NCI-H1105 (cell line): ENCODE data around the gene ALDH1A1.

Experiments
- DNase-seq: peaks from one replicate; lab custom pipeline; 2025; lab: John Stamatoyannopoulos, UW

Gene ALDH1A1

DNA sequence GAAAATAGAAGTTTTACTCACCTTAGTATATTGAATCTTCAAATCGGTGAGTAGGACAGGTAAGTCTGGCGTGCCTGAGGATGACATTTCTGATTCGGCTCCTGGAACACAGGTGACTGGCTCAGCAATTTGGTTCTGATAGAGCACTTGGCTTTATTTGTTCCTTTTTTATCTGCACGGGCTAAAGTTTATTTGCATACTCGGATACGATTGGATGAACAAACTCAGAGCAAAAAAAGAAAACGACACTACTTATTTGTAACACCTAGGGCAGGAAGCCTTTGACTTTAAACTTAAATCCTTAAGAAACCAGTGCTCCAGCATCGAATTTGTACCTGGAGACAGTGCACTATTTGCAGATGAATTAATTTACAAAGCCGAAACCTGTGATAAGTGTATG, at the start of gene ALDH1A1:
Gene ALDH1A1 (minus strand): TSS at position 140 of the 400 bp plus-strand sequence. CDS start 53 bp downstream, at position 87.
- peak; percentile 15 for DNase-seq

DNA sequence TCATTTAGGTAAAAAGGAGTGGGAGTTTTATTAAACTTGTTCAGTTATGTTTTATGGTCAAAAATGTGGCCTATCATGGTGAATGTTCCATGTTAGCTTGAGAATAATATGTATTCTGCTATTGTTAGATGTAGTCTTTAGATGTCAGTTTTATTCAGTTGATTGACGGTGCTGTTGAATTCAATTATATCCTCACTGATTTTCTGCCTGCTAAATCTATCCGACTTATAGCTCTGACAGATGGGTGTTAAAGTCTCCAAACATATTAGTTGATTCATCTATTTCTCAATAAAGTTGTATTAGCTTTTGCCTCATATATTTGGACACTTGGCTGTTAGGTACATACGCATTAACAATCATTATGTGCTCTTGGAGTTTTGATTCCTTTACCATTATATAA, 49.0 kb upstream of the ALDH1A1 start:
- no peak for DNase-seq

- no peak for DNase-seq
Measured at GRCh38 chr9:72998363-72998762, 45.5 kb upstream of the ALDH1A1 start.

GRCh38 chr9:72997387-72997995, 44.6 kb upstream of the ALDH1A1 start:
- DNase-seq: no peak

DNA sequence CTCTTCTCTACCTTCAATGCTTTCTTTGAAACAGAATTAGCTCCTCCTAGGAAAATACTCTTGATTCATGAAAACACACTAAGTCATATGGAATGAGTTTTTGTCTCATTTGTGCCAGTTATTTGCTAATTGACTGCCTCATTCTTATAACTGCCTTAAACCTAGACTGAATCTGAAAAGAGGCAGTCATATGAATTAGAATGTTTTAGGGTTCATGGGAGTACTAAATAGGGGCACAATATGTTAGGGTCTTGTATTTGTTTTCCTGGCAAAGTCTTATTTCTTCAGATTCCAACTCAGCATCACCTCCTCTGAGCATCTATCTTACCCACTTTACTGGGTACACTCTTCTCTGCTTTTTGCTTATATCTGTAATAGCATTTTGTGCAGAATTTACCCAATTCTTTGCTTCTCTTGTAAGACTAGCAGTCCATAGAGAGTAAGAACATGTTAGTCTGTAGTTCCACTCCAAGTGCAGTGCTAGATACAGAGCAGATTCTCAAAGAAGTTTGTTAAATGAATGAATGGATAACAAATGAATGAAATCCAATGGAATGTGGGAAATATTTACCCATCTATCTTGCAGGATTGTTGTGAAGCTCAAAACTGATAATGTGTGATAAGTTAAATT, 43.9 kb upstream of the ALDH1A1 start:
- no peak for DNase-seq

GRCh38 chr9:72996114-72996513, 43.3 kb upstream of the ALDH1A1 start:
- no peak for DNase-seq

- no peak for DNase-seq
Measured at GRCh38 chr9:72995131-72996024, 42.5 kb upstream of the ALDH1A1 start.

GRCh38 chr9:72991772-72992171, 38.9 kb upstream of the ALDH1A1 start:
- DNase-seq: no peak

DNA sequence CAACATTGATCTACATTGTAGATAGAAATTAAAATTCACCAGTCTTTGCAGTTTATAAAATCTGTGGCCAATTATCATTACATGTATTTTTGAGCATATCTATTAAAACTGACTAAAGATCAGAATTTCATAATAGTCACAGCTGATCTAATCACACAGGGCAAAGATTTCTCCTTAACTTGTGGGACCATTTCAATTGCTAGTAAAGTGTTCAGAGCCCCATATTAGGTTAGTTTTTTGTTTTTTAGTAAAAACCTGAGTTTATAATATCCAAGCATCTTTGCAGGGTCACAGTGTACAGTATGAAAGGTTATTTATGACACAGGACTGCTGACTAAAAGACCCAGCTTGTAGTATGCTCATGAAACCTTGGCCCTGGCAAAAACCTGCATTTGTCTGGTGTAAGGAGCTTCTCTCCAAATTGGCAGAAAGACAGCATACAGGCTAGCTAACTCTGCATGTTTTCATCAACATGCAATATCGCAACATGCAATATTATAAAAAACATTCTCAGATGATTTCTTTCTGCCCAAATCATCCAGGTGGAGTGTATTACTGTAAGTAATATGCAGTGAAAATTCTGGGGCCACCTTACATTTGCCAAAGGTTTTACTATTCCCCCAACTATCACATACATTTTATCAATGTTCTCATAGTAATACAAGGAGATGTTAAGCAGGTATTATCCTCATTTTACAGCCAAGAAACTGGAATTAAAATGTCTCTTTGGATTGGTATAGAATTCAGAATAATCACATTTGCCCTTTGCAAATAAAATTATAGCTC, 37.7 kb upstream of the ALDH1A1 start:
- DNase-seq: no peak

DNA sequence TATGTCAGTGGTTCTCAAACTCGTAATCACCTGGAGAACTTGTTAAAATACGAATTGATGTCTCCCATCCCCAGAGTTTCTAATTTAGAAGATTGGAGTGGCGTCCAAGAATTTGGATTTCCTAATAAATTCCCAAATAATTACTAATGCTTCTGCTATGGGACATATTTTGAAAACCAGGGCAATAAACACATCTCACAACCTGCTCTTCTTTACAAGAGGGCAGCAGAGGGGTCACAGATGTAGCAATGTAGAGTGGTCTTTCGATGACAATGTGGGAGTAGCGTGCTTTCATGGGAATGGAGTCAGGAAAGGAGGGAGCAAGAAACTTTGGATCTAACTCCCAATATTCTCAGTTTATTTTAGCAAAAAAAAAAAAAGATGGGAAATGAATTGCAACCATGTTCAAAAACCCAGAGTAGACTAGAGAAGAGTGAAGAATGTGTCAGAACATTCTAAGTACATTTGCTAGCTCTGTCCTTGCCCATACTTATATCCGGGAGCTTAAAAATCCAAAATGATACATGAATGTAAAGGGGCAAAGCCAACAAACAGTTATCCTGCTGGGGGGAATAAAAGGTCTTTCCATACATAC, 33.8 kb upstream of the ALDH1A1 start:
- DNase-seq: no peak

DNA sequence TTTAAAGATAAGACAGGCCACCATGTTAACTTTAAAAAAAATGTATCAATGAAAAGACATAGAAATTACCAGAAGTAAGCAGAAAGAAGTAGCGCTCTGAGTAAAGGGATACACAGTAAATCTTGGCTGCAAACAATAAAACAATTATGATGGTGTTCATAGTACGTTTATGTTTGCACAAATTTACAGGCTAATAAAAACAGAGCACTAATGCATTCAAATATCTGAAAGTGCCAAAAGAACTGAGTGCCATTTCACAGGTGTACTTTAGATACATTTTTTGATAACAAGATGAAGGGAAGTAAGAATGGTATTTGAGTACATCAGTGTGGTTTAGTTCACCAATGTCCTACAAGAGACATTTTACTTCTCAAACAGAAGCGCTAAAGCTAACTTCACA, 32.9 kb upstream of the ALDH1A1 start:
- DNase-seq: no peak

DNA sequence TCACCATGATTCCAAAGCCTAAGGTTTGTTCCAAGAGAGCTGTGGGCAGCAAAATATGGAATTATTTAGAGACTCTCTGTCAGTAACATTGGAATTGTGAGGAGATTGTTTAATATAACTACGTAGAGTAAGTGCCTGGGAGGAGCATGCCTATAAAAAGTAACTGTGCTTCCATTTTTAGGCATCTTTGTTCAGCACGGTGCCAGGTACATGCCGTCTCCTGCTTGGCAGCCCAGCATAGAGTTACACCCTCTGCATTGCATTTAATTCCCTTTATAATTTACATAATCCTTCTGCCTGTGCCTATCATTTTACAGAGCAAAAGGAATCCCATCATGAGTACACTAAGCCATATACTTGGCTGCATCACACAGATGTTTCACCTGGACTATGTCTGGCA, 32.1 kb upstream of the ALDH1A1 start:
- DNase-seq: no peak

DNA sequence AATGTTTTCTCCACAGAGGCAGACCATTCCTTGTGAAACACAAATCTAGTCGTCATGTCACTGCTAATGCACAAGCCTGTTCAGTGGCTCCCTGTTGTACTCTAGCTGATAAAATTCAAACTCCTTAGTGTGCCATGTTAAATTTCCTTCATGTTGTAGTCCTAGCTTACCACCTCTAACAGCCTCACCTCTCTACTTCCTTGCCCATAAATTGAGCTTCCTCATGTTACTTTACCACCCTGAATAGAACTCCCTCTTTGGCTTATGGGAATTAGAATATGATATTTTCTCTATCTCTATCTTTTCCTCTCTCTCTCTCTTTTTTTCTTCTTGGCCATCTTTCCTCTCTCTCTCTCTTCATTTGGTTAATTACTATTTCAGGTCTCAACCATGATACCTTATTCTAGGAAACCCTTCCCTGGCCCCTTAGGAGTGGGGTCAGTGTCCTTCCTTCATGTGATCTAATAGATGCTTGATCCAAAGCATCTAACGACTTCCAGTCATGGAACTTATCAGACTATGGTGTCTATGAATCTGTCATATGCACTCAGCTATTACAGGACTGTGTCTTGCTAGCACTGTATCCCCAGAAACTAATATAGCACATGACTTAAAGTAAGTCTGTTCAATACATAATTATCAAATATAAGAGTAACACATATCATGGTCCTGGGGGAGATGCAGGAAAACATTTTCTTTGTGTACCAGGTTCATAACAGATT, 31.5 kb upstream of the ALDH1A1 start:
- DNase-seq: no peak

- no peak for DNase-seq
Measured at GRCh38 chr9:72983512-72984225, 30.8 kb upstream of the ALDH1A1 start.

DNA sequence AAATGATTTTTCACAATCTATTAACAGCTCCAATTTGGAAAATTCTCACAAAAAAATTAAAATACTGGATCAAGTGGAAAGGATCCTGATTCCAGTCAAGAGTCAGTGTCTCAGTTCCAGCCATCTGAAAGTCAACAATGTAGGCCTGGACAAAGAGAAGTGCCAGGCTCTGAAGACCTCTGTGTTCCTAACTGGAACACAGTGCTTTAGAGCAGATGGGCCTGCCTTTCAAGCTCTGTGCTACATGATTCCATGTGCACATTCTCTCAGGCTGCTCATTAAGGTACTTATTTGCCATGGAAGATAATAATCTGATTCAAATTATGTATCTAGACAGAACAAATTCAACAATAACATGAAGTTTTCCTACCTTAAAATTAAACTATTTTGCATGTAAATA, 30.2 kb upstream of the ALDH1A1 start:
- DNase-seq: no peak

DNA sequence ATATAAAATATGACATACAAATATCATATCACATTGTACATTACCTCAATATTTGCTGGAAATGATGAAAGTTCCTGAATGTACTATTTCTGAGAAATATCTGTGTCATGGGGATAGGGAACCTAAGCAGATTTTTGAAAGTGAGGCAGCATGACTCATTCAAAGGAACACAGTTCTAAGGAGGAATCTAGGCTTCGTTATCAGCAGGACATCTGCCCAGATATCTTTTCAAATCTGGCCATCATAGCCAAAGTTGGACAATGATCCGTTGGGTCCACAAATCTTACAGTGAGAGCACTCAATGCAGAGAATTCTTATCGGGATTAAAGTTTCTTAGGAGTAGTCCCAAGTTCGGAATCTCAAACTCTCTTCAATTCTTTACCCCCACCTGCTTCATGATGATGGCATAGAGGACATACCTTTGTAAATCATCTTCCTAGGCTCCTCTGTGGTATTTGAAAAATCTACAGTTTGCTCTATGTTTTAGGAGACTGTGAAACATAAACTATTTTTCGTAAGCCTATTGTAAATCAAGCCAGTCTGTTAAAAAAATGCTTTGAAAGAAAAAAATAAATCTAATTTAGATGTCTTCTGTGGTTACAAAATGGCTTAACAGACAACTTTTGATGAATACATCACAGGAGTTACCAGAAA, 29.4 kb upstream of the ALDH1A1 start:
- no peak for DNase-seq

DNA sequence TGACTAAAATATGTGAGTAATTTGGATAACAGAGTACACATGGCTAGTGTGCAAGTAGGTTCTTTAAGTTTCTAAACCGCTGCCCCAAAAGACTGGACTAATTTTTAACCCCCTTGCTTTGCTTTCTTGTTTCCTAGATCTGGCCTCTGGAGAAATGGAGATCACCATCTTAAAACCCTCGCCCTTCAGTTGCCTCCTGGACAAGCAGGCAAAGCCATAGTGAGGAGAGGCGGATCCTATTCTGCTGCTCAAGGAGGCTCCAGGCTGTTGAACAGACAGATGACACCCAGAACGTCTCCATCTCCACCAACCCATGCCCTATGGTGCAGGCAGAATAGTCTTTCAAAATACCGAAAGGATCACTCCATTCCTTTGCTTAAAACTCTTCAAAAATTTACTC, 28.6 kb upstream of the ALDH1A1 start:
- DNase-seq: no peak

GRCh38 chr9:72980600-72981265, 27.9 kb upstream of the ALDH1A1 start:
- DNase-seq: no peak

- DNase-seq: no peak
Measured at GRCh38 chr9:72980183-72980582, 27.3 kb upstream of the ALDH1A1 start.
